ENCODE measurements around the gene MED12L.

MED12L gene

GRCh38 chr3:151145713-151146070 lies 60.2 kb downstream of the MED12L start:
- DNase-seq (ENCODE audit: low read depth): no peak
- TF ChIP-seq CTCF (IDR thresholded peaks at IDR 0.05; ENCODE audit: low read length, missing control alignments): no peak
- no peak overlapping the region for H3K4me3 ChIP-seq (replicated peaks; ENCODE audit: low read depth, low read length)

- DNase-seq (ENCODE audit: low read depth): peak; percentile 82
- TF ChIP-seq CTCF (IDR thresholded peaks at IDR 0.05; ENCODE audit: low read length, missing control alignments): peak; percentile 91
- H3K4me3 ChIP-seq (replicated peaks; ENCODE audit: low read depth, low read length): no peak overlapping the region
These were observed 60.7 kb downstream of the MED12L start for GRCh38 chr3:151146071-151146730.

- TF ChIP-seq CTCF (IDR thresholded peaks at IDR 0.05; ENCODE audit: low read length, missing control alignments): no peak
- no peak overlapping the region for H3K4me3 ChIP-seq (replicated peaks; ENCODE audit: low read depth, low read length)
- no peak for DNase-seq (ENCODE audit: low read depth)
These were observed 61.2 kb downstream of the MED12L start for GRCh38 chr3:151146731-151147091.

- no peak for TF ChIP-seq CTCF (IDR thresholded peaks at IDR 0.05; ENCODE audit: low read length, missing control alignments)
- no peak for DNase-seq (ENCODE audit: low read depth)
- H3K4me3 ChIP-seq (replicated peaks; ENCODE audit: low read depth, low read length): no peak overlapping the region
These were observed 61.8 kb downstream of the MED12L start for GRCh38 chr3:151147299-151147698.

GRCh38 chr3:151152455-151153079 lies 67.1 kb downstream of the MED12L start:
- no peak overlapping the region for H3K4me3 ChIP-seq (replicated peaks; ENCODE audit: low read depth, low read length)
- no peak for TF ChIP-seq CTCF (IDR thresholded peaks at IDR 0.05; ENCODE audit: low read length, missing control alignments)
- no peak for DNase-seq (ENCODE audit: low read depth)

GRCh38 chr3:151154566-151154965 lies 69.1 kb downstream of the MED12L start:
- TF ChIP-seq CTCF (IDR thresholded peaks at IDR 0.05; ENCODE audit: low read length, missing control alignments): no peak
- no peak for DNase-seq (ENCODE audit: low read depth)
- H3K4me3 ChIP-seq (replicated peaks; ENCODE audit: low read depth, low read length): no peak overlapping the region

All from fibroblast of pulmonary artery (primary cell).